ENCODE results near the gene FOXO1.

Gene FOXO1

GRCh38 chr13:40677064-40677463 lies 10.6 kb upstream of the FOXO1 start:
- Histone ChIP-seq H3K4me3 (ENCODE audit: low read depth, low read length) (no peak overlapping the region), H3K9me3 (ENCODE audit: control insufficient read depth, insufficient read depth, low read length) (no peaks in the 10 kb centered on the region), H3K9ac (ENCODE audit: low read depth, low read length) (no peak overlapping the region), H3K27me3 (ENCODE audit: control insufficient read depth, insufficient read depth, low read length) (no peaks in the 10 kb centered on the region), H3K4me1 (ENCODE audit: control insufficient read depth, insufficient read depth, low read length) (peaks cover 31% of the 10 kb centered on the region), H3K36me3 (ENCODE audit: control insufficient read depth, insufficient read depth, low read length) (no peaks in the 10 kb centered on the region)

GRCh38 chr13:40676007-40676406 lies 9.6 kb upstream of the FOXO1 start:
- no peak overlapping the region for H3K9ac ChIP-seq (ENCODE audit: low read depth, low read length)
- H3K27me3 ChIP-seq (ENCODE audit: control insufficient read depth, insufficient read depth, low read length) = no peaks in the 10 kb centered on the region
- H3K36me3 ChIP-seq (ENCODE audit: control insufficient read depth, insufficient read depth, low read length) = no peaks in the 10 kb centered on the region
- H3K4me3 ChIP-seq (ENCODE audit: low read depth, low read length) = no peak overlapping the region
- peaks cover 28% of the 10 kb centered on the region for H3K4me1 ChIP-seq (ENCODE audit: control insufficient read depth, insufficient read depth, low read length)
- H3K9me3 ChIP-seq (ENCODE audit: control insufficient read depth, insufficient read depth, low read length) = no peaks in the 10 kb centered on the region

- H3K4me1 ChIP-seq (ENCODE audit: control insufficient read depth, insufficient read depth, low read length) = peaks cover 24% of the 10 kb centered on the region
- no peaks in the 10 kb centered on the region for H3K27me3 ChIP-seq (ENCODE audit: control insufficient read depth, insufficient read depth, low read length)
- no peaks in the 10 kb centered on the region for H3K36me3 ChIP-seq (ENCODE audit: control insufficient read depth, insufficient read depth, low read length)
- H3K9me3 ChIP-seq (ENCODE audit: control insufficient read depth, insufficient read depth, low read length) = no peaks in the 10 kb centered on the region
- H3K4me3 ChIP-seq (ENCODE audit: low read depth, low read length) = no peak overlapping the region
- H3K9ac ChIP-seq (ENCODE audit: low read depth, low read length) = no peak overlapping the region
Measured at GRCh38 chr13:40673414-40673813, 7.0 kb upstream of the FOXO1 start.

GRCh38 chr13:40672765-40673397 lies 6.4 kb upstream of the FOXO1 start:
- Histone ChIP-seq H3K9ac (ENCODE audit: low read depth, low read length) (no peak overlapping the region), H3K4me1 (ENCODE audit: control insufficient read depth, insufficient read depth, low read length) (peaks cover 25% of the 10 kb centered on the region), H3K36me3 (ENCODE audit: control insufficient read depth, insufficient read depth, low read length) (no peaks in the 10 kb centered on the region), H3K9me3 (ENCODE audit: control insufficient read depth, insufficient read depth, low read length) (no peaks in the 10 kb centered on the region), H3K4me3 (ENCODE audit: low read depth, low read length) (no peak overlapping the region), H3K27me3 (ENCODE audit: control insufficient read depth, insufficient read depth, low read length) (no peaks in the 10 kb centered on the region)

GRCh38 chr13:40671956-40672764 lies 5.7 kb upstream of the FOXO1 start:
- Histone ChIP-seq H3K9ac (ENCODE audit: low read depth, low read length) (no peak overlapping the region), H3K4me1 (ENCODE audit: control insufficient read depth, insufficient read depth, low read length) (peaks cover 27% of the 10 kb centered on the region), H3K36me3 (ENCODE audit: control insufficient read depth, insufficient read depth, low read length) (no peaks in the 10 kb centered on the region), H3K4me3 (ENCODE audit: low read depth, low read length) (no peak overlapping the region), H3K27me3 (ENCODE audit: control insufficient read depth, insufficient read depth, low read length) (no peaks in the 10 kb centered on the region), H3K9me3 (ENCODE audit: control insufficient read depth, insufficient read depth, low read length) (no peaks in the 10 kb centered on the region)

GRCh38 chr13:40670307-40670706 lies 3.9 kb upstream of the FOXO1 start:
- Histone ChIP-seq H3K4me3 (ENCODE audit: low read depth, low read length) (no peak overlapping the region), H3K27me3 (ENCODE audit: control insufficient read depth, insufficient read depth, low read length) (no peaks in the 10 kb centered on the region), H3K9ac (ENCODE audit: low read depth, low read length) (no peak overlapping the region), H3K4me1 (ENCODE audit: control insufficient read depth, insufficient read depth, low read length) (peaks cover 27% of the 10 kb centered on the region), H3K36me3 (ENCODE audit: control insufficient read depth, insufficient read depth, low read length) (no peaks in the 10 kb centered on the region), H3K9me3 (ENCODE audit: control insufficient read depth, insufficient read depth, low read length) (no peaks in the 10 kb centered on the region)

- no peaks in the 10 kb centered on the region for H3K36me3 ChIP-seq (ENCODE audit: control insufficient read depth, insufficient read depth, low read length)
- H3K27me3 ChIP-seq (ENCODE audit: control insufficient read depth, insufficient read depth, low read length) = no peaks in the 10 kb centered on the region
- no peaks in the 10 kb centered on the region for H3K9me3 ChIP-seq (ENCODE audit: control insufficient read depth, insufficient read depth, low read length)
- H3K9ac ChIP-seq (ENCODE audit: low read depth, low read length) = no peak overlapping the region
- H3K4me3 ChIP-seq (ENCODE audit: low read depth, low read length) = peak overlapping the region; percentile 60
- peaks cover 21% of the 10 kb centered on the region for H3K4me1 ChIP-seq (ENCODE audit: control insufficient read depth, insufficient read depth, low read length)
Measured at GRCh38 chr13:40668335-40668734, 1.9 kb upstream of the FOXO1 start.

- no peaks in the 10 kb centered on the region for H3K27me3 ChIP-seq (ENCODE audit: control insufficient read depth, insufficient read depth, low read length)
- H3K9me3 ChIP-seq (ENCODE audit: control insufficient read depth, insufficient read depth, low read length) = no peaks in the 10 kb centered on the region
- no peak overlapping the region for H3K9ac ChIP-seq (ENCODE audit: low read depth, low read length)
- H3K36me3 ChIP-seq (ENCODE audit: control insufficient read depth, insufficient read depth, low read length) = no peaks in the 10 kb centered on the region
- peaks cover 17% of the 10 kb centered on the region for H3K4me1 ChIP-seq (ENCODE audit: control insufficient read depth, insufficient read depth, low read length)
- H3K4me3 ChIP-seq (ENCODE audit: low read depth, low read length) = peak overlapping the region; percentile 60
Measured at GRCh38 chr13:40667622-40667978, 1.2 kb upstream of the FOXO1 start.

GRCh38 chr13:40666933-40667621 lies 636 bp upstream of the FOXO1 start:
- peak overlapping the region; percentile 60 for H3K4me3 ChIP-seq (ENCODE audit: low read depth, low read length)
- H3K4me1 ChIP-seq (ENCODE audit: control insufficient read depth, insufficient read depth, low read length) = peaks cover 17% of the 10 kb centered on the region
- no peaks in the 10 kb centered on the region for H3K36me3 ChIP-seq (ENCODE audit: control insufficient read depth, insufficient read depth, low read length)
- H3K9ac ChIP-seq (ENCODE audit: low read depth, low read length) = no peak overlapping the region
- no peaks in the 10 kb centered on the region for H3K9me3 ChIP-seq (ENCODE audit: control insufficient read depth, insufficient read depth, low read length)
- no peaks in the 10 kb centered on the region for H3K27me3 ChIP-seq (ENCODE audit: control insufficient read depth, insufficient read depth, low read length)

- Histone ChIP-seq H3K4me1 (ENCODE audit: control insufficient read depth, insufficient read depth, low read length) (peaks cover 13% of the 10 kb centered on the region), H3K9me3 (ENCODE audit: control insufficient read depth, insufficient read depth, low read length) (no peaks in the 10 kb centered on the region), H3K4me3 (ENCODE audit: low read depth, low read length) (peak overlapping the region; percentile 82), H3K27me3 (ENCODE audit: control insufficient read depth, insufficient read depth, low read length) (no peaks in the 10 kb centered on the region), H3K36me3 (ENCODE audit: control insufficient read depth, insufficient read depth, low read length) (no peaks in the 10 kb centered on the region), H3K9ac (ENCODE audit: low read depth, low read length) (peak overlapping the region; percentile 37)
Measured at GRCh38 chr13:40665126-40666044, 1.1 kb downstream of the FOXO1 start.

Measured in iPS-15b (cell line).